IPS DF 6.9 (cell line): ENCODE results near the gene SLC25A25.
"Not testable (repeated sequence)": the region's sequence is repeated elsewhere in the genome, so short reads cannot be mapped to it uniquely, and the experiment has no call there.

Experiments
- DNase-seq: peaks from one replicate; pipeline ENCODE4 v3.0.0-alpha.2; 2013; ENCODE audit warnings: low read depth, low spot score
- H3K27ac ChIP-seq: one replicate; pipeline ENCODE4 v1.5.1; 2013; ENCODE audit warnings: low read length, control low read depth
- H3K27me3 ChIP-seq: 2 replicates; pipeline ENCODE4 v1.6.1; 2013; ENCODE audit warnings: mild to moderate bottlenecking, low read length; ENCODE audit not compliant: control insufficient read depth, insufficient read depth
- H3K36me3 ChIP-seq: 2 replicates; pipeline ENCODE4 v1.6.1; 2013; ENCODE audit warnings: low read length; ENCODE audit not compliant: control insufficient read depth, insufficient read depth
- H3K4me1 ChIP-seq: 2 replicates; pipeline ENCODE4 v1.6.1; 2013; ENCODE audit warnings: low read length; ENCODE audit not compliant: control insufficient read depth, insufficient read depth
- H3K4me3 ChIP-seq: 2 replicates; pipeline ENCODE4 v1.5.1; 2013; ENCODE audit warnings: mild to moderate bottlenecking, low read length
- H3K9me3 ChIP-seq: 2 replicates; pipeline ENCODE4 v1.6.1; 2013; ENCODE audit warnings: low read length, inconsistent platforms; ENCODE audit not compliant: control insufficient read depth, insufficient read depth
- WGBS: extraction: QIAGEN DNeasy Blood & Tissue Kit; methylation state at CpG from one replicate; pipeline ENCODE4 v1.1.7; 2013; ENCODE audit warnings: mixed read lengths, missing lambda C conversion rate; ENCODE audit not compliant: insufficient read length, insufficient coverage; 5-methylcytosine and 5-hydroxymethylcytosine counted together

The SLC25A25 gene

DNA sequence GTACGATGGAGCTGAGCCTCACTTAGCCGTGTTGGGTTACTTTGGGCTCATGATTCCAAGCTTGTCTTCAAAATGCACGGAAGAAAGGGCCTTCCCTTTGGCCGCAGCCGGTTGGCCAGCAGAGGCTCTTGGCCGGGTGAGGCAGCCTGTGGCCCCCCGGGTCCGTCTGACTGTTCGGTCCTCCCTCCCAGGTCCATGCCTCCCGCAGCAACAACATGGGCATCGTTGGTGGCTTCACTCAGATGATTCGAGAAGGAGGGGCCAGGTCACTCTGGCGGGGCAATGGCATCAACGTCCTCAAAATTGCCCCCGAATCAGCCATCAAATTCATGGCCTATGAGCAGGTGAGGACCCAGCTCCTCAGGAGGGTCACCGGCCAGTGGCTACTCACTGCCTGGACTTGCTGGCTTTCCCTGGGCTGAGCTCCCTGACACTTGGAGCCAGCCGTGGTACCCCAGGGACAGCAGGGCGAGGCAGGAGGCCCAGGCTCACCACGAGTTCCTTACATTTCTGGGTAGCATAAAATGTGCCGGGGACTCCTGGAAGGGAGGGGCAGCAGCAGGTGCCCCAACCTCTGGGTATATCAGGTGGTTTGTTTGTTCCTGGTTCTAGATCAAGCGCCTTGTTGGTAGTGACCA lies 37.6 kb downstream of the SLC25A25 start:
- H3K36me3 ChIP-seq: peaks cover 52% of the 10 kb centered on the region
- WGBS: no CpG with 5 or more reads among the region's 21 CpGs
- H3K27ac ChIP-seq: no peak overlapping the region
- no peak overlapping the region for H3K4me3 ChIP-seq
- no peaks in the 10 kb centered on the region for H3K9me3 ChIP-seq
- H3K4me1 ChIP-seq: no peaks in the 10 kb centered on the region
- no peak for DNase-seq
- no peaks in the 10 kb centered on the region for H3K27me3 ChIP-seq

DNA sequence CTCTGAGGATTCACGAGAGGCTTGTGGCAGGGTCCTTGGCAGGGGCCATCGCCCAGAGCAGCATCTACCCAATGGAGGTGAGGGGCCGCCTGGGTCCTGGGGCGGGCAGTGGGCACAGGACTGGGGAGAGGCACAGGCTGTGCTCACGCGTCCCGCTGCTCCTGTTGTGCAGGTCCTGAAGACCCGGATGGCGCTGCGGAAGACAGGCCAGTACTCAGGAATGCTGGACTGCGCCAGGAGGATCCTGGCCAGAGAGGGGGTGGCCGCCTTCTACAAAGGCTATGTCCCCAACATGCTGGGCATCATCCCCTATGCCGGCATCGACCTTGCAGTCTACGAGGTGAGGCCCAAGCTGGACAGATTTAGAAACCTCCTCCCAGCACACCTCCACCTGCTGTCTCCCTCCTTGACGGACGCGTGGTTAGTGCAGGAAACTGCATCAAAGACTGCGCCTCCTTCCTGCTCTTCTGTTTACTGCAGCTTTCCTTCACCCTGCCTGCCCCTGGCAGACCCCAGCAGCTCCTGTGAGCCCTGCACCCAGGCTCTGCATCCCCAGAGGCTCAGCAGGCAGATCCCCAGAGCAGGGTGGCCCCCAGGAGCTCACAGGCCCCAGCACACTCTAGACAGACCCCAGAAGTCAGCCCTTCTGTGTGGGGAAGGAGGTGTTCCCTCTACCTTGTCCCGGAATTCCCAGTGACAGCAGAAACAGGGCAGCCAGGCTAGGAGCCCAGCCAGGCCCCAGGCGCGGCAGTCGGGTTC lies 38.3 kb downstream of the SLC25A25 start:
- Histone ChIP-seq H3K27me3 (no peaks in the 10 kb centered on the region), H3K9me3 (no peaks in the 10 kb centered on the region), H3K36me3 (peaks cover 48% of the 10 kb centered on the region), H3K4me1 (no peaks in the 10 kb centered on the region), H3K4me3 (no peak overlapping the region), H3K27ac (no peak overlapping the region)
- DNase-seq: no peak
- no CpG with 5 or more reads among the region's 23 CpGs for WGBS

DNA sequence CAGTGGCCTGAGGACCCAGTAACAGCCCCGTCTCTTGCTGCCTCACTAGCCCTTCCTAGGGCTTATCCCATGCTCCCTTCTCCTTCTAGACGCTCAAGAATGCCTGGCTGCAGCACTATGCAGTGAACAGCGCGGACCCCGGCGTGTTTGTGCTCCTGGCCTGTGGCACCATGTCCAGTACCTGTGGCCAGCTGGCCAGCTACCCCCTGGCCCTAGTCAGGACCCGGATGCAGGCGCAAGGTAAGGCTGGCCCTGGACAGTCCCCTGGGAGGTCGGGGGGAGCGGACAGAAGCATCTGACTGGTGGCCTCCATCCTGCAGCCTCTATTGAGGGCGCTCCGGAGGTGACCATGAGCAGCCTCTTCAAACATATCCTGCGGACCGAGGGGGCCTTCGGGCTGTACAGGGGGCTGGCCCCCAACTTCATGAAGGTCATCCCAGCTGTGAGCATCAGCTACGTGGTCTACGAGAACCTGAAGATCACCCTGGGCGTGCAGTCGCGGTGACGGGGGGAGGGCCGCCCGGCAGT lies 39.0 kb downstream of the SLC25A25 start:
- H3K4me1 ChIP-seq: no peaks in the 10 kb centered on the region

DNA sequence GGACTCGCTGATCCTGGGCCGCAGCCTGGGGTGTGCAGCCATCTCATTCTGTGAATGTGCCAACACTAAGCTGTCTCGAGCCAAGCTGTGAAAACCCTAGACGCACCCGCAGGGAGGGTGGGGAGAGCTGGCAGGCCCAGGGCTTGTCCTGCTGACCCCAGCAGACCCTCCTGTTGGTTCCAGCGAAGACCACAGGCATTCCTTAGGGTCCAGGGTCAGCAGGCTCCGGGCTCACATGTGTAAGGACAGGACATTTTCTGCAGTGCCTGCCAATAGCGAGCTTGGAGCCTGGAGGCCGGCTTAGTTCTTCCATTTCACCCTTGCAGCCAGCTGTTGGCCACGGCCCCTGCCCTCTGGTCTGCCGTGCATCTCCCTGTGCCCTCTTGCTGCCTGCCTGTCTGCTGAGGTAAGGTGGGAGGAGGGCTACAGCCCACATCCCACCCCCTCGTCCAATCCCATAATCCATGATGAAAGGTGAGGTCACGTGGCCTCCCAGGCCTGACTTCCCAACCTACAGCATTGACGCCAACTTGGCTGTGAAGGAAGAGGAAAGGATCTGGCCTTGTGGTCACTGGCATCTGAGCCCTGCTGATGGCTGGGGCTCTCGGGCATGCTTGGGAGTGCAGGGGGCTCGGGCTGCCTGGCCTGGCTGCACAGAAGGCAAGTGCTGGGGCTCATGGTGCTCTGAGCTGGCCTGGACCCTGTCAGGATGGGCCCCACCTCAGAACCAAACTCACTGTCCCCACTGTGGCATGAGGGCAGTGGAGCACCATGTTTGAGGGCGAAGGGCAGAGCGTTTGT lies 39.6 kb downstream of the SLC25A25 start:
- H3K27me3 ChIP-seq: no peaks in the 10 kb centered on the region
- H3K27ac ChIP-seq: no peak overlapping the region
- peaks cover 37% of the 10 kb centered on the region for H3K36me3 ChIP-seq
- H3K4me1 ChIP-seq: no peaks in the 10 kb centered on the region
- WGBS: no CpG with 5 or more reads among the region's 18 CpGs
- DNase-seq: no peak
- no peaks in the 10 kb centered on the region for H3K9me3 ChIP-seq
- no peak overlapping the region for H3K4me3 ChIP-seq

More for the DNA sequence above, 39.0 kb downstream of the SLC25A25 start:
- Histone ChIP-seq H3K36me3 (peaks cover 43% of the 10 kb centered on the region), H3K9me3 (no peaks in the 10 kb centered on the region), H3K4me3 (no peak overlapping the region), H3K27ac (no peak overlapping the region), H3K27me3 (no peaks in the 10 kb centered on the region)
- DNase-seq: no peak
- no CpG with 5 or more reads among the region's 23 CpGs for WGBS

DNA sequence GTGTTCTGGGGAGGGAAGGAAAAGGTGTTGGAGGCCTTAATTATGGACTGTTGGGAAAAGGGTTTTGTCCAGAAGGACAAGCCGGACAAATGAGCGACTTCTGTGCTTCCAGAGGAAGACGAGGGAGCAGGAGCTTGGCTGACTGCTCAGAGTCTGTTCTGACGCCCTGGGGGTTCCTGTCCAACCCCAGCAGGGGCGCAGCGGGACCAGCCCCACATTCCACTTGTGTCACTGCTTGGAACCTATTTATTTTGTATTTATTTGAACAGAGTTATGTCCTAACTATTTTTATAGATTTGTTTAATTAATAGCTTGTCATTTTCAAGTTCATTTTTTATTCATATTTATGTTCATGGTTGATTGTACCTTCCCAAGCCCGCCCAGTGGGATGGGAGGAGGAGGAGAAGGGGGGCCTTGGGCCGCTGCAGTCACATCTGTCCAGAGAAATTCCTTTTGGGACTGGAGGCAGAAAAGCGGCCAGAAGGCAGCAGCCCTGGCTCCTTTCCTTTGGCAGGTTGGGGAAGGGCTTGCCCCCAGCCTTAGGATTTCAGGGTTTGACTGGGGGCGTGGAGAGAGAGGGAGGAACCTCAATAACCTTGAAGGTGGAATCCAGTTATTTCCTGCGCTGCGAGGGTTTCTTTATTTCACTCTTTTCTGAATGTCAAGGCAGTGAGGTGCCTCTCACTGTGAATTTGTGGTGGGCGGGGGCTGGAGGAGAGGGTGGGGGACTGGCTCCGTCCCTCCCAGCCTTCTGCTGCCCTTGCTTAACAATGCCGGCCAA lies 40.4 kb downstream of the SLC25A25 start:
- Histone ChIP-seq H3K4me3 (no peak overlapping the region), H3K27ac (no peak overlapping the region), H3K9me3 (no peaks in the 10 kb centered on the region), H3K4me1 (no peaks in the 10 kb centered on the region), H3K36me3 (peaks cover 34% of the 10 kb centered on the region), H3K27me3 (no peaks in the 10 kb centered on the region)
- no CpG with 5 or more reads among the region's 15 CpGs for WGBS
- no peak for DNase-seq

DNA sequence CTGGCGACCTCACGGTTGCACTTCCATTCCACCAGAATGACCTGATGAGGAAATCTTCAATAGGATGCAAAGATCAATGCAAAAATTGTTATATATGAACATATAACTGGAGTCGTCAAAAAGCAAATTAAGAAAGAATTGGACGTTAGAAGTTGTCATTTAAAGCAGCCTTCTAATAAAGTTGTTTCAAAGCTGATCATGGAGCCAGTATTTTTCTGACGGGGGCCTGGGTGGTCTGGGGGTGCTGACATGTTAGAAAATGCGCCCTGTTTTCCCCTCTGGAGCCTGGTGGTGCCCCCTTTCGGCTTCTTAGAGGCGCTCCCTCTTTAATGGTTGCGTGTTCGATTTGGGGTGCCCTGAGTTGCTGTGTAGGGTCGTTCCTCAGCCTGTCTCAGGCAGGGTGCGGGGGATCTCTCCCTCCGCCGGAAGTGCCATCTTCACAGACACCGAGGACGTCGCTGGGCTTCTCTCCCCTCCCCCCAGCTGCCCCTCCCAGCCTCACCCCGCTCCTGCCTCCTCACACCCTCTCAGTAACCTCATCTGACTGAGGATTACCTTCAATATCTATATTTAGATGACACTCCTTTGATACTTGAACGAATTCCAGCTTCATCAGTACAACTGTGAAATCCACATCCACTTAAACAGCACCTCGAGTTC lies 41.1 kb downstream of the SLC25A25 start:
- H3K4me1 ChIP-seq: no peaks in the 10 kb centered on the region
- no peaks in the 10 kb centered on the region for H3K27me3 ChIP-seq
- no peak for DNase-seq
- no peak overlapping the region for H3K4me3 ChIP-seq
- H3K27ac ChIP-seq: no peak overlapping the region
- WGBS: no CpG with 5 or more reads among the region's 20 CpGs
- H3K36me3 ChIP-seq: peaks cover 31% of the 10 kb centered on the region
- H3K9me3 ChIP-seq: no peaks in the 10 kb centered on the region

DNA sequence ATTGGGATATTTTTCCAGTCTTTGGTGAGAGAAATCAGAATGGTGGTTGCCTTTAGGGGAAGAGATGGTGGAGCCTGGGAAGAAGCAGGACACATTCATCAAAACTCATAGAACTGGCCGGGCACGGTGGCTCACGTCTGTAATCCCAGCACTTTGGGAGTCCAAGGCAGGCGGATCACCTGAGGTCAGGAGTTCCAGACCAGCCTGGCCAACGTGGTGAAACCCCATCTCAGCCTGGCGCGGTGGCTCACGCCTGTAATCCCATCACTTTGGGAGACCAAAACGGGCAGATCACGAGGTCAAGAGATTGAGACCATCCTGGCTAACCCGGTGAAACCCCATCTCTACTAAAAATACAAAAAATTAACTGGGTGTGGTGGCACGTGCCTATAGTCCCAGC lies 43.7 kb downstream of the SLC25A25 start:
- not testable (repeated sequence) for H3K27me3 ChIP-seq, H3K9me3 ChIP-seq, H3K4me3 ChIP-seq, H3K27ac ChIP-seq, H3K4me1 ChIP-seq, DNase-seq
- no CpG with 5 or more reads among the region's 12 CpGs for WGBS
- H3K36me3 ChIP-seq: peaks cover 15% of the 10 kb centered on the region

DNA sequence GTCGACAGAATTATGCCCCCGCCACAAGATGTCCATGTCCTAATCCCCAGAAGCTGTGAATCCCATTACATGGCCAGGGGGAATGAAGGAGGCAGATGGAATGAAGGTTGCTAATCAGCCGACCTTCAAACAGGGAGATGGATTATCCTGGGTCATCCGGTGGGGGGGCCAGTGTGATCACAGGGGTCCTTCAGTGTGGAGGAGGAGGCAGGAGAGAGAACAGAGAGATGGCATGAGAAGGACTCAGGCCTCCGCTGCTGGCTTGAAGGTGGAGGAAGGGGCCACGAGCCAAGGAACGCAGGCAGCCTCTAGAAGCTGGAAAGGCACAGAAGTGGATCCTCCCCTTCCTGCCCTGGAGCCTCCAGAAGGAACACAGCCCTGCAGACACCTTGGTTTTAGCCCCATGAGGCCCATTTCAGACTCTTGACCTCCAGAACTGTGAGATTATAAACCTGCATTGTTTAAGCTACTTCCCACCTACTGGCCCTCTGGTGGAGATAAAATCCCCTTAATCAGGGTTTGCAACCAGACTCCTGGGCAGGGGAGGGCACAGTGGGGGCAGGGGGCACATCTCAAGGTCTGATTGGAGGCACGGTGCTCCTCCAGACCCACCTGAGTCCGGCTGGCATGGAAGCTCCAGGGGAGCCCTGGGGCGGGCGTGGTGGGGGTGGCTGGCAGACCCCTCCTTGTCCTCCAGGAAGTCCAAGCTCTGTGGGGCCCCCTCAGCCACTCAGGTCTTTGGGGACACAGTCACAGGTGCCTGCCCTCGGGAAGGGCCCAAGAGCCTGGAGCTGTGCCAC lies 45.7 kb downstream of the SLC25A25 start:
- H3K4me3 ChIP-seq: no peak overlapping the region
- no peak overlapping the region for H3K27ac ChIP-seq
- no peak for DNase-seq
- no peaks in the 10 kb centered on the region for H3K27me3 ChIP-seq
- H3K4me1 ChIP-seq: peaks cover 2% of the 10 kb centered on the region; the same call in 1 of the 2 replicates
- no CpG with 5 or more reads among the region's 12 CpGs for WGBS
- no peaks in the 10 kb centered on the region for H3K36me3 ChIP-seq
- no peaks in the 10 kb centered on the region for H3K9me3 ChIP-seq
